Left lobe of liver (tissue), 2 donors: ENCODE results near the gene MRPS2. TPM values are rescaled to one million over a fixed set of nuclear protein-coding genes. Genes with fewer than 3 reads are reported as not detected.

Source experiments
- ATAC-seq: fragments of 200-7000 bp; cut with Tn5 transposase; one replicate; pipeline ENCODE4 v1.9.1; 2020; ENCODE audit warnings: mild to moderate bottlenecking, moderate library complexity
- DNase-seq: peaks from one replicate; pipeline ENCODE4 v3.0.0-alpha.2; 2020; ENCODE audit warnings: low spot score
- total RNA-seq: library from RNA; stranded (reverse); gene quantifications from one replicate; pipeline ENCODE4 v1.2.1, GENCODE V29; 2021
- donor health status: DM: no; HTN: no; CAD: no; lungs with moderate emphysema.
- donor health status: DM: no; HTN: yes; CAD: no.

Gene MRPS2
- total RNA-seq, 1 donor from 2014 or later = 30.7 TPM

DNA sequence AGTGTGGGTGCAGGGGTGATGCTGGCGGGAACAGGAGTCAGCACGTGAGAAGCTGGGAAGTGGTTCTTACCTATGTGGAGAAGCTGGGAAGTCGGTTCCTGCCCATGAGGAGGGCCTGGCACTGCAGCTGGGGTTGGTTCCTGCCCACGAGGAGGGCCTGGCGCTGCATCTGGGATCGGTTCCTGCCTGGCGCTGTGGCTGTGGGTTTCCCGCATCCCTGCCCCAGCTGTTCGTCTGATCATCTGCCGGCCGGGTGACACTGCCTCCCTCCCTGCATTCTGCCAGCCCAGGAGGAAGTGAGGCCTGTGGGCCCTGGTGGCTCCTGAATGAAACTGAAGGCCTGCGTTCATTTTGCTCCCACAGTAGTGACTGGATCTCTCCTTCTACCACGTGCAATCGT is 50.5 kb downstream of the MRPS2 start:
- DNase-seq (peak; percentile 30), ATAC-seq (no peak)

DNA sequence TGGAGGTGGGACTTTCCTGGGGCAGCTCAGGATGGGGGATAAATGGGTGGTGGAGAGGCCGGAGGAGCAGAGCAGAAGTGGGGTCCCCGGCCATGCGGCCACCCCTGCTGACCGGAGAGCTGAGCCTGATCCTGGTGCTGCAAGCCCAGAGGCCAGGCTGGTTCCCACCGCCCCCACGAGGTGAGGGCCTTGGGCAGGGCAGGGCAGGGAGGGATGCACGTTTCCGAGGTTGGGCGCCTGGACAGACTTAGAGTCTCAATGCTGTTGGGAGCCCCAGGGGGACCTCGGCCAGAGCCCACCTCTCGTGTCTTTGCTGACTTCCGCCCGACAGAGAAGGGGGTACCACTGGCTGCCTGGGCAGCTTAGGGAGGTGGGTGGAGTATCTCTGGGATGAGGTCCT is 51.0 kb downstream of the MRPS2 start:
- ATAC-seq (no peak), DNase-seq (peak; percentile 34)

GRCh38 chr9:135552021-135552697 is 51.7 kb downstream of the MRPS2 start:
- DNase-seq (peak; percentile 30), ATAC-seq (no peak)

DNA sequence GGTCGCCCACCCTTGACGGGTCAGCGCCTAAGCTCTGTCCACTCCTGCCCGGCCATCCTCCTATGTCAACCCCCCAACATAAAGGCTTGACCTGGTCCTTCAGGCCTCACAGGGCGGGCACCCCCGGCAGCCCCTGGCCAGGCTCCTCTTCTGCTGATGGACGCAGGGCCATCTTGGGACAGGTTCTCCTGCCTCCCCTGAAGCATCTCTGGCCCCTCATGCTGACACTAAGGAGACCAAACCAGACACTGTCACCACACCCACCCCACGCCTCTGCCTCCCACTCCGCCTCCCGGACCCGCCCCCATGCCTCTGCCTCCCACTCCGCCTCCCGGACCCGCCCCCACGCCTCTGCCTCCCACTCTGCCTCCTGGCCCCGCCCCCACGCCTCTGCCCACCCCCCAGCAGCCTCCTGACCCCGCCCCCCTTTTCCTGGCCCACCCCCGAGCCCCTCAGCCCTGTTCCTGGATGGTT is 52.3 kb downstream of the MRPS2 start:
- DNase-seq (peak; percentile 39), ATAC-seq (no peak)

Other genes with a start within 250 kb of the MRPS2 start
- 7.4 TPM for gene PPP1R26, start 20.9 kb upstream of the MRPS2 start, total RNA-seq
- not detected for gene LCN1, start 20.8 kb downstream of the MRPS2 start, total RNA-seq
- gene OBP2A, start 45.4 kb downstream of the MRPS2 start, total RNA-seq = not detected
- gene PAEP, start 61.1 kb downstream of the MRPS2 start, total RNA-seq = not detected
- not detected for gene GLT6D1, start 138.9 kb downstream of the MRPS2 start, total RNA-seq
- gene LCN9, start 162.6 kb downstream of the MRPS2 start, total RNA-seq = not detected
- gene SOHLH1, start 198.8 kb downstream of the MRPS2 start, total RNA-seq = not detected
- not detected for gene KCNT1, start 201.5 kb downstream of the MRPS2 start, total RNA-seq